Measurements from ENCODE around the gene MCUR1.

DNA sequence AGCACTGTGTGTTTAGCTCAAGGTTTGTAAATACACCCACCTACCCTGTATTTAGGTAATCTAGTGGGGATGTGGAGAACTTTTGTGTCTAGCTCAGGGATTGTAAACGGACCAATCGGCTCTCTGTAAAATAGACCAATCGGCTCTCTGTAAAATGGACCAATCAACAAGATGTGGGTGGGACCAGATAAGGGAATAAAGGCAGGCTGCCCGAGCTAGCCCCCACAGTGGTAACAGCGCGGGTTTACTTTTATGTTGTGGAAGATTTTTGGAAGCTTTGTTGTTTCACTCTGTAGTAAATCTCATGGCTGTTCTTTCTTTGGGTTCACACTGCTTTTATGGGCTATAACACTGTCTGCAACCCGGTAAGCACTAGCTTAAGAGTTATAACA lies 70.6 kb downstream of the MCUR1 start:
- TF ChIP-seq, protein P1, sequence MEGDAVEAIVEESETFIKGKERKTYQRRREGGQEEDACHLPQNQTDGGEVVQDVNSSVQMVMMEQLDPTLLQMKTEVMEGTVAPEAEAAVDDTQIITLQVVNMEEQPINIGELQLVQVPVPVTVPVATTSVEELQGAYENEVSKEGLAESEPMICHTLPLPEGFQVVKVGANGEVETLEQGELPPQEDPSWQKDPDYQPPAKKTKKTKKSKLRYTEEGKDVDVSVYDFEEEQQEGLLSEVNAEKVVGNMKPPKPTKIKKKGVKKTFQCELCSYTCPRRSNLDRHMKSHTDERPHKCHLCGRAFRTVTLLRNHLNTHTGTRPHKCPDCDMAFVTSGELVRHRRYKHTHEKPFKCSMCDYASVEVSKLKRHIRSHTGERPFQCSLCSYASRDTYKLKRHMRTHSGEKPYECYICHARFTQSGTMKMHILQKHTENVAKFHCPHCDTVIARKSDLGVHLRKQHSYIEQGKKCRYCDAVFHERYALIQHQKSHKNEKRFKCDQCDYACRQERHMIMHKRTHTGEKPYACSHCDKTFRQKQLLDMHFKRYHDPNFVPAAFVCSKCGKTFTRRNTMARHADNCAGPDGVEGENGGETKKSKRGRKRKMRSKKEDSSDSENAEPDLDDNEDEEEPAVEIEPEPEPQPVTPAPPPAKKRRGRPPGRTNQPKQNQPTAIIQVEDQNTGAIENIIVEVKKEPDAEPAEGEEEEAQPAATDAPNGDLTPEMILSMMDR (conservative IDR thresholded peaks at IDR 0.05; ENCODE audit: low read depth, low read length), result no peak
- no peak for TF ChIP-seq EZH2phosphoT487 (IDR thresholded peaks at IDR 0.05; ENCODE audit: borderline replicate concordance, low read length)

All from PC-3 (cell line).